MCF 10A (cell line): ENCODE results near the gene UTP25. TPM values are rescaled to one million over a fixed set of nuclear protein-coding genes. Genes with fewer than 3 reads are reported as not detected.
"Not testable (repeated sequence)": the region's sequence is repeated elsewhere in the genome, so short reads cannot be mapped to it uniquely, and the experiment has no call there.

Source experiments
- BruUV-seq: library from RNA; stranded (reverse); fragments of 400-500 nt; replicated peaks from 2 replicates; lab custom pipeline; 2021; lab: Mats Ljungman, UMichigan
- CTCF ChIA-PET: fragments of 300-600 bp; sonication (Branson Sonifier 250); formaldehyde crosslinking; extraction: SDS; loops from one replicate; lab custom pipeline; 2021; ENCODE audit warnings: antibody characterized with exemption, inconsistent platforms; lab: Yijun Ruan, JAX
- POLR2A ChIA-PET: fragments of 300-600, 350-650 bp; sonication (Branson Sonifier 250); formaldehyde crosslinking; extraction: SDS; loops from one replicate; lab custom pipeline; 2020; ENCODE audit warnings: antibody characterized with exemption, inconsistent platforms; lab: Yijun Ruan, JAX
- DNase-seq: peaks from one replicate; pipeline ENCODE4 v3.0.0-alpha.2; 2018; ENCODE audit not compliant: unreplicated experiment
- H3K27ac Mint-ChIP-seq: one replicate; pipeline ENCODE4 v1.8.0; 2022; ENCODE audit warnings: mild to moderate bottlenecking, low read depth, mixed read lengths; ENCODE audit not compliant: unreplicated experiment
- H3K27me3 Mint-ChIP-seq: one replicate; pipeline ENCODE4 v1.8.0; 2022; ENCODE audit warnings: mixed read lengths; ENCODE audit not compliant: insufficient read depth, unreplicated experiment
- H3K36me3 Mint-ChIP-seq: one replicate; pipeline ENCODE4 v1.8.0; 2022; ENCODE audit warnings: mild to moderate bottlenecking, moderate library complexity, mixed read lengths; ENCODE audit not compliant: insufficient read depth, unreplicated experiment
- H3K4me1 Mint-ChIP-seq: one replicate; pipeline ENCODE4 v1.8.0; 2022; ENCODE audit warnings: mixed read lengths; ENCODE audit not compliant: insufficient read depth, unreplicated experiment
- H3K4me3 Mint-ChIP-seq: one replicate; pipeline ENCODE4 v1.8.0; 2022; ENCODE audit warnings: mild to moderate bottlenecking, moderate library complexity, mixed read lengths; ENCODE audit not compliant: unreplicated experiment
- H3K9me3 Mint-ChIP-seq: one replicate; pipeline ENCODE4 v1.8.0; 2022; ENCODE audit warnings: mixed read lengths; ENCODE audit not compliant: unreplicated experiment
- CTCF ChIP-seq: fragments of 200-600 bp; IDR thresholded peaks from one replicate; pipeline ENCODE4 v1.8.0; 2022; ENCODE audit warnings: antibody characterized with exemption, mild to moderate bottlenecking; ENCODE audit not compliant: unreplicated experiment
- intact Hi-C: fragments of 100-400 bp; cut with micrococcal nuclease; formaldehyde crosslinking; loops from 2 replicates; pipeline ENCODE4 v1.14.1; 2022
- total RNA-seq: library from RNA; stranded (reverse); gene quantifications from 2 replicates; pipeline ENCODE4 v1.2.3, GENCODE V29; 2022

UTP25 gene
- total RNA-seq, 1 experiment from 2014 or later = 23.8 TPM

GRCh38 chr1:209898851-209899250 is 71.1 kb downstream of the UTP25 start:
- H3K4me3 Mint-ChIP-seq, H3K27me3 Mint-ChIP-seq, H3K27ac Mint-ChIP-seq, H3K9me3 Mint-ChIP-seq, intact Hi-C loops, DNase-seq, H3K36me3 Mint-ChIP-seq, BruUV-seq: not testable (repeated sequence)
- ChIA-PET CTCF (interaction anchor here (1.8 to 3.1 kb wide), 3 partner anchors 38 to 76 kb away, joined by 8 to 16 read pairs (median 12); no protein-coding TSS in a partner anchor), POLR2A (interaction anchor here (1.2 kb wide), 1 partner anchor 10 kb away, joined by 8 read pairs; no protein-coding TSS in a partner anchor)
- H3K4me1 Mint-ChIP-seq = peaks cover 42% of the 10 kb centered on the region

GRCh38 chr1:209899948-209900347 is 72.2 kb downstream of the UTP25 start:
- intact Hi-C loops = no loop called here
- no peaks in the 10 kb centered on the region for H3K27me3 Mint-ChIP-seq
- no TSS peak for BruUV-seq
- no peaks in the 10 kb centered on the region for H3K36me3 Mint-ChIP-seq
- H3K4me3 Mint-ChIP-seq = no peak overlapping the region
- peak overlapping the region; percentile 70 for H3K27ac Mint-ChIP-seq
- TF ChIP-seq CTCF = peak; percentile 36
- ChIA-PET POLR2A (interaction anchor here (1.0 to 2.7 kb wide), 4 partner anchors 9 to 84 kb away, joined by 3 to 9 read pairs (median 5); no protein-coding TSS in a partner anchor), CTCF (interaction anchor here (0.5 to 1.8 kb wide), 12 partner anchors 11 to 105 kb away, joined by 3 to 11 read pairs (median 4); no protein-coding TSS in a partner anchor)
- peak; percentile 54 for DNase-seq
- peaks cover 45% of the 10 kb centered on the region for H3K4me1 Mint-ChIP-seq
- peaks cover 7% of the 10 kb centered on the region for H3K9me3 Mint-ChIP-seq

- Mint-ChIP-seq H3K4me3 (no peak overlapping the region), H3K9me3 (peaks cover 7% of the 10 kb centered on the region), H3K27me3 (no peaks in the 10 kb centered on the region), H3K36me3 (no peaks in the 10 kb centered on the region), H3K4me1 (peaks cover 41% of the 10 kb centered on the region), H3K27ac (peak overlapping the region; percentile 70)
- intact Hi-C loops = no loop called here
- no peak for TF ChIP-seq CTCF
- POLR2A ChIA-PET = interaction anchor here (0.5 to 2.7 kb wide), 6 partner anchors 8 to 85 kb away, joined by 3 to 9 read pairs (median 3); no protein-coding TSS in a partner anchor
- no TSS peak for BruUV-seq
- CTCF ChIA-PET = interaction anchor here (0.7 to 1.8 kb wide), 7 partner anchors 12 to 89 kb away, joined by 3 to 11 read pairs (median 5); no protein-coding TSS in a partner anchor
- DNase-seq = peak; percentile 74
Measured at GRCh38 chr1:209900734-209901133, 73.0 kb downstream of the UTP25 start.

- BruUV-seq = no TSS peak
- intact Hi-C loops = no loop called here
- no peaks in the 10 kb centered on the region for H3K36me3 Mint-ChIP-seq
- TF ChIP-seq CTCF = no peak
- peaks cover 7% of the 10 kb centered on the region for H3K9me3 Mint-ChIP-seq
- no peaks in the 10 kb centered on the region for H3K27me3 Mint-ChIP-seq
- peaks cover 36% of the 10 kb centered on the region for H3K4me1 Mint-ChIP-seq
- no peak overlapping the region for H3K4me3 Mint-ChIP-seq
- no peak for DNase-seq
- CTCF ChIA-PET = interaction anchor here (1.5 to 1.7 kb wide), 3 partner anchors 13 to 88 kb away, joined by 4 to 8 read pairs (median 5); no protein-coding TSS in a partner anchor
- POLR2A ChIA-PET = interaction anchor here (0.8 to 2.7 kb wide), 3 partner anchors 10 to 43 kb away, joined by 3 to 9 read pairs (median 7); no protein-coding TSS in a partner anchor
- H3K27ac Mint-ChIP-seq = peak overlapping the region; percentile 70
Measured at GRCh38 chr1:209901211-209901610, 73.4 kb downstream of the UTP25 start.

- H3K36me3 Mint-ChIP-seq, BruUV-seq, H3K9me3 Mint-ChIP-seq, H3K27me3 Mint-ChIP-seq, DNase-seq, intact Hi-C loops, H3K4me3 Mint-ChIP-seq, H3K27ac Mint-ChIP-seq: not testable (repeated sequence)
- H3K4me1 Mint-ChIP-seq = peaks cover 24% of the 10 kb centered on the region
- POLR2A ChIA-PET = interaction anchor here (0.7 kb wide), 1 partner anchor 41 kb away, joined by 3 read pairs; no protein-coding TSS in a partner anchor
- CTCF ChIA-PET = interaction anchor here (0.6 to 1.1 kb wide), 2 partner anchors 55 to 81 kb away, joined by 3 read pairs; no protein-coding TSS in a partner anchor
Measured at GRCh38 chr1:209904774-209905173, 77.0 kb downstream of the UTP25 start.
